Measurements from ENCODE around the gene ROBO1.

ROBO1 gene

GRCh38 chr3:78588906-78589621, 1178.7 kb downstream of the ROBO1 start:
- no peak for DNase-seq

- no peak for DNase-seq
Observed at GRCh38 chr3:78580681-78581080, 1187.1 kb downstream of the ROBO1 start.

- DNase-seq = no peak
Observed at GRCh38 chr3:78571486-78571885, 1196.3 kb downstream of the ROBO1 start.

DNA sequence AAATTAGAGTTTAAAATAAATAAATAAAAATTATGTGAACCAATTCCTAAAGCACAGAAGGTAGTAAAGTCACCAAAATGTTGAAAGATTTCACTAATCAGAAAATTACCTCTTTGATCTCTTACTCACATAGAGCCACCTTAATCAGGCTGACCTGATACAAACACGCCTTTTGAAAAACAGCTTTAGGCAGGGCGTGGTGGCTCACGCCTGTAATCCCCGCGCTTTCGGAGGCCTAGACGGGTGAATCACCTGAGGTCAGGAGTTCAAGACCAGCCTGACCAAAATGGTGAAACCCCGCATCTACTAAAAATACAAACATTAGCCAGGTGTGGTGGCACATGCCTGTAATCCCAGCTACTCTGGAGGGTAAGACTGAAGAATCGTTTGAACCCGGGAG, 1197.3 kb downstream of the ROBO1 start:
- no peak for DNase-seq

GRCh38 chr3:78569804-78570203, 1198.0 kb downstream of the ROBO1 start:
- DNase-seq = no peak

DNA sequence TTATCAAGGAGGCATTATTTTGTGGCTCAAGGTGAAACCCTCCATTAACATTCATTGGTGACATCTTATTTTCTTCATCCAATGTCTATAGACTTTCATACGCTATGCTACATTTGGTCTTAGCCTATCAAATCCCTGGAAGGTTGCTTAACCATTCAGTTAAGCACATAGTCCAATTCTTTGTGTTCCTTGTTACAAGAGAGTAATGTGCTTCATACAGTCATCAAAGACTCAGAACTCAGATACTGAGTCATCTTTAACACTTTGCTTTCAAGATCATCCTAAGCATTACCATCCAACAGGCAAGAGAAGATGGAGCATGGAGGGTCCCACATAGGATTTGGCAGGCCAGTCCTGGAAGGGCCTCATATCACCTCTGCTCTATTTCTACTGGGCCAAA, 1202.1 kb downstream of the ROBO1 start:
- DNase-seq = no peak

GRCh38 chr3:78562328-78562727, 1205.5 kb downstream of the ROBO1 start:
- no peak for DNase-seq

Measured in DMS53 (cell line).